Activated CD8-positive, alpha-beta memory T cell treated with anti-CD3 and anti-CD28 coated beads for 24 hours (primary cell): ENCODE results near the gene PPOX.
A peak's percentile ranks its signal among the peaks of the same experiment; 100 is the strongest.

Experiments
- DNase-seq: peaks from one replicate; pipeline ENCODE4 v3.0.0-alpha.2; 2020

PPOX gene

DNA sequence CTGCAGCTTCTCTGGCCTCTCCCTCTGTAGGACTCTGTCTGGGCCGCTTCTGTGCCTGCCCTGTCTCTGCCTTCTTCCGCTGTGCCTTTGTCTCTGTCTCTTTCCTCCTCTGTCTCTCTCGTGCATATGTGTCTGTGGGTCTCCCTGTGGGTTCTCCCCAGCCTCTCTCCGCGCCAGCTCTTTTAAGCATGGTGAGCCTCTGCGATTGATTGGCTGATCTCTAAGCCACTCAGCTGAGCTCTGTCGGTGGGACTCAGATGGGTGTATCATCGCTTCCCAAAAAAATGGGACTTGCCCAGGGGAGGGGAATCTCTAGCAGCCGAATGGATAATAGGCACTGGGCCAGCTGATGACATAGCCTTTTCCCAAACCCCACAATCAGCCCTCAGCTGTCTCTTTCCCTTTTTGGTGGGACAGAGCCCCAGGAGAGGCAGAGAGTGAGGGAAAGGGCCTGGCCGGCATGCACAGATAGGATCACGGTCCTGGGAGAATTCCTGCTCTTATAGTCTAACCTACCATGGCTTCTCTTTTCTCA lies 32.7 kb downstream of the PPOX start, which contains the start of gene ADAMTS4:
Gene ADAMTS4 (minus strand): TSS at position 158 of the 535 bp plus-strand sequence. CDS start 427 bp downstream, outside the sequence.
- no peak for DNase-seq

DNA sequence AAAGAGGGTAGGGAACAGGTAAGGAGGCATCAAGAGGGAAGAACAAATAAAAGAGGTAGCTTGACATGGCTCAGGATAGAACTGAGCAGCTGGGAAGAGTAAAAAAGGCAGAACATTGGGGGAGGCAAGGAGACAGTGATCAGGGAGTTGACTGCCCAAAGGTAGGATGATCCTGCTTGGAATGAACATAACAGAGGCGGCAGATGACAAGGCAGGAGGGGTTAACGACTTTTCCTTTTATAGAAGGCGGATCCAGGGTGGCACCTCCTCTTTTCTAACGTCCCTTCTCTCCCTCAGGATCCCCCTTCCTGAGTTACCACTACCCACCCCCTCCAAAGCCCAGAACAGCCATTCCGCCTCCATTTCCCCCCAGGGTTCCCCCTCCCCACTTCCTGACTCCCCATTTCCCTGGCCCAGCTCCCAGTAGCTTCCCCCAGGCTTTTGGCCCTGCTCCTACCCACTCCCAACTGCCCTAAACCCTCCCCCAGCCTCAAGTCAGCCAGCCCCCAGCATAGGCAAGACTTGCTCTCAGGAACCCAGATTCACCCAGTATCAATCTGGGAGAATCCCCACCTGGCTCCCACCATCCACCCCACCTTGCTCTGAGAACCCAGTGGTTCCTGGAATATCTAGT lies 33.4 kb downstream of the PPOX start:
- no peak for DNase-seq

GRCh38 chr1:161200421-161200991 lies 34.3 kb downstream of the PPOX start:
- DNase-seq, result peak; percentile 75

DNA sequence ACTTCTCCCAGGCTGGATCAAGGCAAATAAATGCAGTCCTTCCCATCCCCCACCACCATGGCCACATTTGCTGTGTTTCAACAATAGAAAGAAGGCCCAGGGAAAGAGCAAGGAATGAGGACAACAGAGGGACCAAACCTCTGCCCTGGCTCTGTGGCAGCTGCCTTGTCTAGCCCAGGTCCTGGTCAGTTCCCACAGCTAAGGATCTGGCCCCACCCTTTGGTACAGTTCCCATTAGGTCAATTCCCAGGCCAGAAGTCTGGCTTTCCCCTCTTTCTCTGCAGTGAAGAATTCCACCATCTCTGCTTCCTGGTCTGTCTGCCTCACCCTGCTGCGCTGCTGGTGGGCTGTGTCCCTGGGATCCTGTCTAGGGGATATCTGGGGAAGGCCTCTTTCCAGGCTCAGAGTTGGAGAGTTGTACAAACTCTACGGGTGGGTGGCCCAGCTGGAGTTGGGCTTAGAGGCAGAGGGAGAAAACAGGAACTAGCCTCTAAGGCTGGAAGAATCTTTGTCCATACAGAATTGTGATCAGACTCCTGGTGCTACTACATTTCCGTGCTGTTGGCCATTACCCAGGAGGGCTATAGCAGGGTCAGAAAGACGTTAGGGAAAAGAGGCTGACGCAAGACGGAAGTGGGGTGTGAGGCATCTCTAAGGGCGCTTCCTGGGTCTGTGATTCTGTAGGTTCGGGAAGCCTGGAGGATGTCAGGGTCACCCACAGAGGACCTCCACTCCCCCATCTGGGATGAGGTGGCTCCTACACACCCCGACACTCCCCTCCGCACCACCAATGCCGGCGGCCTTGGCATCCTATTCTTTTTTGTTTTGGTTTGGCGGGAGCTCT lies 35.0 kb downstream of the PPOX start:
- DNase-seq, result no peak

DNA sequence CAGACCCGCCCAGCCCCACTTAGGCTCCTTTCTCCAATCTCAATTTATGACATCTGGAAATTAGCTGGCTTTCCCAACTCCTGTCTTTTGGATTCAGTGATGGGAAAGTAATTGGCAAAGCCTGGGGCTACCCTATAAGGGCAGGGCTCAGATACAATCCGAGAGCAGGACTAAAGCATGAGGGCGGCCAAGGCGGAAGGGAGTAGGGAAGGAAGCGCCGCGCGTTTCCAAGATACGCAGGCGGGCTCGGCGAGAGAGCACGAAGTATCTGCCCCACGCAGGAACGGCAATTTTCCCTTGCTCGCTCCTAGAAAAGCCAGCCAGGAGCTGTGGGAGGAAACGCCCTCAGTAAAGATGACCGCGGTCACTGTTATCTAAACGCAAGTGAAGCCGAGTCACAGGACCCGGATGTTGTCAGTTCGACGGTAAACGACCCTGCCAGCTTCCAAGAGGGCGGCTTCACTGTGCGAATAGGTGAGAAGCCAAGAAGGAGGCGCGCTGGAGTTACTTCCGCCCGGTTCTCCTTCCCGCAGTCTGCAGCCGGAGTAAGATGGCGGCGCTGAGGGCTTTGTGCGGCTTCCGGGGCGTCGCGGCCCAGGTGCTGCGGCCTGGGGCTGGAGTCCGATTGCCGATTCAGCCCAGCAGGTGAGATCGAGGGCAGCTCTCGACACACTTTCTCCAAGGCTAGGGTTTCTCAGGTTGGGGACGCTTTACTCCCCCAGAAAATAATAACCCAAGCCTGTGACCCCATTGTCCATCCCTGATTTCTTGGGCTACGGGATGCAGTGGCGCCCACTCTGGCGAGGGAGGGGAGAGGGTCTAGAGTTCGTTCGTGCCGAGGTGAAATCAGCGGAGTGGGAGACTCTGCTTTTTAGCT lies 35.8 kb downstream of the PPOX start, which contains the start of gene NDUFS2:
Gene NDUFS2 (plus strand): TSS at position 532 of the 877 bp plus-strand sequence. CDS start 19 bp downstream, at position 551.
- DNase-seq, result peak; percentile 93

- DNase-seq, result no peak
Measured at GRCh38 chr1:161206411-161207140, 40.4 kb downstream of the PPOX start.

- DNase-seq, result no peak
Measured at GRCh38 chr1:161207173-161207572, 40.9 kb downstream of the PPOX start.

DNA sequence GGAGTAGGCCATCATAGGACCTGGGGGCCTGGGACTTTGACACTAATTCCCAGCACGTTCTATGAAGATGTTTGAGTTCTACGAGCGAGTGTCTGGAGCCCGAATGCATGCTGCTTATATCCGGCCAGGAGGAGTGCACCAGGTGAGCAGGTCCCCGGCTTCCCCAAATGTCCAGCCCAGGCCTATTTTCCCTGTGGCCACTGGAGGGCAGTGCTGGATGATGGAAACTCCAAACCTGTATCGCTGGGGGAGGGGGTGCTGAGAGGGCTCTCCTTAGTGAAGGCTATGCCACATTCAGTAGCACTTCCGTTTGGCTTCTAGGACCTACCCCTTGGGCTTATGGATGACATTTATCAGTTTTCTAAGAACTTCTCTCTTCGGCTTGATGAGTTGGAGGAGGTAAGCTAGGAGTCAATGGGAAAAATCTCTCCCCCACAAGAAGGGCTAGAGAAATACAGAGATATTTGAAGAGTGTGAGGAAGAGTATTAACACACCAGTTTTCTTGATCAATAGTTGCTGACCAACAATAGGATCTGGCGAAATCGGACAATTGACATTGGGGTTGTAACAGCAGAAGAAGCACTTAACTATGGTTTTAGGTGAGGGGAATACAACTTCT lies 43.7 kb downstream of the PPOX start:
- peak; percentile 83 for DNase-seq

DNA sequence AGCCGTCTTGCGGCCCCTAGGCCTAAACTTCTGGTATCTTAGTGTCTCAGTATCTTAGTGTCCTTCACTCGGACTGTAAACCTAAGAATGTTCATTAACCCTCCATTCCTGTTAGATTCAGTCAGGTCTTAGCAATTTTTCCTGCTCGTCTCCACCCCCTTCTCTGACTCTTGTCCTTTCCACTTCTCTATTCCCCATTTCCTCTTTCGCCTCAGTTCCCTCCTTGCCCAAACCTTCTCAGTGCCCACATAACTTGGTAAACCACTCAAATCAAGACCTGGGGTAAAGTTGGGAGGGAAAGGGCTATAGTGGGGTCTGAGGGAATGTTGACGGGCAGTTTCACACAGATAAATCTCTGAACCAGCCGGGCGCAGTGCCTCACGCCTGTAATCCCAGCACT lies 48.1 kb downstream of the PPOX start:
- DNase-seq, result no peak

GRCh38 chr1:161215076-161215475 lies 48.9 kb downstream of the PPOX start, which contains the start of gene FCER1G:
FCER1G (plus strand) TSS chr1:161215295; CDS start chr1:161215322, 27 bp downstream.
- no peak for DNase-seq

DNA sequence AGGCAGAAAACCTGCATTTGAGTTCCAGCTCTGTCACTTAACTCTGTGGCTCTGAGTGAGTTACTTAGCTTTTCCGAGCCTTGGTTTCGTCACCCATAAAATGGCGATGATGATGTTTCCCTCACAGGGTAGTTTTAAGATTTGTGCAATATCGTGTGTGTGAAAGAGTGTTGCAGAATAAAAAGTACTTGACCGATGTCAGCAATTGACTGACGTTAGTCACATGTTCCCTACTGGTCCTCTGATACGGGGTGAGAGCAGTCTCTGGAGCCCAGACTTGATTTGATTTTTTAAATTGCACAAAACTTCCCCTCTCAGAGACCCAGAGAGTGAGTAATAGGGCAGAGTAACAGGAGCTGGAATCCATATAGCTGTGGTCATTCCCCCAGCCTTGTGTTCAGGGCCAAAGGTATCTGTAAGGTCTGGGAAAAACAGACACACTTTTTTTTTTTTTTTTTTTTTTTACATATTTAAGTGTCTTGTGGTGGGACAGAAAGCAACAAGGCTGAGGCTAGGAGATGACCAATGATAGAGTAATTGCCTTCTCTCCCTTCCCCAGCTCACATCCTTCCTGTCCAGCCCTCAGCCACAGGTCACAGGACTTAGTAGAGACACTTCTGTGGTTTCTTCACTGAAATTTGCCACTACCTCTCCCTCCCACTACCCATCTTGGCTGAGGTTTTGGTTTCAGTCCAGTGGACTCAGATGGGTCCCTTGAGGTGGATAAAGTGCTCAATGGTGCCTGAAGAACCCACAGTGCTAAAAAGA lies 50.9 kb downstream of the PPOX start:
- no peak for DNase-seq

DNA sequence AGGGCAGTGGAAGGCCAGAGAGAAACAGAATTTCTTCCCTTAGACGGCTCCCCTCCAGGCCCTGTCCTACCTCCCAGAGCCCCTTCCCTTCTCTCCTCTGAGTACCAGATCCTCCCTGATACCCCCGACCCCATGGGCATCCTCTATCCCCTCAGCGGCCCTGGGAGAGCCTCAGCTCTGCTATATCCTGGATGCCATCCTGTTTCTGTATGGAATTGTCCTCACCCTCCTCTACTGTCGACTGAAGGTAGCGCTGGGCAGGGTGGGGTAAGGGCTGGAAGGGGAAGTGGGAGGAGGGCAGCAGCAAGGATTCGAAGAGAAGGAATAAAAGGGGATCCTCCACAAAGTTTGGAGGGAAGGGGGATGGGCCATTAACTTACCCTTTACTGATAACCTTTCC lies 51.6 kb downstream of the PPOX start:
- DNase-seq, result no peak

DNA sequence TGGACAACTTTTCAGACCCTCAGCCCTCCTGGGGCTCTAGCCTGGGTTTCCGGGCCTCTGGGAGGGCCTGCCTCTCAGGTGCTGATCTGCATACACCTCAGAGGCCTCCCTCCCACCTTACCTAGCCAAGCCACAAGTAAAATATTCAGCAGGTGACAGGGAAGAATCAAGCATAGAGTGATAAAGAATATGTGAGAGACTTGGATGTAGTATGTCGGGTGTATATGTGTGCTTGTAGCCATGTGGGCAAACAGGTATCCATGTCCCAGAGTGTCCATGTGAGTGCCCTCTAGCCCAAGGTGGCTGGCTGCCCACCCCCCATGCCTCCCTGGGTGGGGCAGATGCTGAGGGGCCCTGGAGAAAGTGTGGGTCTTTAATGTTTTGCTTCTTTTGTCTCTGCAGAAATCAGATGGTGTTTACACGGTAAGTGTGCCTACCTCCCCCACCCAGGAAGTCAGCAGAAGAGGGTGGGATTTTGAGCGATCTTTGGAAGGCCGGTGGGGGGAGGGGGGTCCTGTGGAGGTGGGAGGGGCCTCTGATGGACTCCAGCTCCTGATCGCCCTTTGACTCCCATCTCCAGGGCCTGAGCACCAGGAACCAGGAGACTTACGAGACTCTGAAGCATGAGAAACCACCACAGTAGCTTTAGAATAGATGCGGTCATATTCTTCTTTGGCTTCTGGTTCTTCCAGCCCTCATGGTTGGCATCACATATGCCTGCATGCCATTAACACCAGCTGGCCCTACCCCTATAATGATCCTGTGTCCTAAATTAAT lies 52.3 kb downstream of the PPOX start:
- DNase-seq, result no peak

- DNase-seq, result no peak
Measured at GRCh38 chr1:161219078-161219892, 53.1 kb downstream of the PPOX start.

GRCh38 chr1:161220002-161220401 lies 53.8 kb downstream of the PPOX start:
- DNase-seq, result no peak
